C4-2B (cell line): Measurements from ENCODE around the gene MIGA2.

Experiments used
- H3K27ac ChIP-seq: fragments of 450-650 bp; 2 replicates; pipeline ENCODE4 v1.5.1; 2017
- CTCF ChIP-seq: fragments of 450-650 bp; conservative IDR thresholded peaks from 2 replicates; pipeline ENCODE4 v1.5.1; 2017; ENCODE audit warnings: mild to moderate bottlenecking
- ZFX ChIP-seq: fragments of 450-650 bp; IDR thresholded peaks from 2 replicates; pipeline ENCODE4 v1.6.1; 2017

Gene MIGA2, protein sequence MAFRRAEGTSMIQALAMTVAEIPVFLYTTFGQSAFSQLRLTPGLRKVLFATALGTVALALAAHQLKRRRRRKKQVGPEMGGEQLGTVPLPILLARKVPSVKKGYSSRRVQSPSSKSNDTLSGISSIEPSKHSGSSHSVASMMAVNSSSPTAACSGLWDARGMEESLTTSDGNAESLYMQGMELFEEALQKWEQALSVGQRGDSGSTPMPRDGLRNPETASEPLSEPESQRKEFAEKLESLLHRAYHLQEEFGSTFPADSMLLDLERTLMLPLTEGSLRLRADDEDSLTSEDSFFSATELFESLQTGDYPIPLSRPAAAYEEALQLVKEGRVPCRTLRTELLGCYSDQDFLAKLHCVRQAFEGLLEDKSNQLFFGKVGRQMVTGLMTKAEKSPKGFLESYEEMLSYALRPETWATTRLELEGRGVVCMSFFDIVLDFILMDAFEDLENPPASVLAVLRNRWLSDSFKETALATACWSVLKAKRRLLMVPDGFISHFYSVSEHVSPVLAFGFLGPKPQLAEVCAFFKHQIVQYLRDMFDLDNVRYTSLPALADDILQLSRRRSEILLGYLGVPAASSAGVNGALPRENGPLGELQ

DNA sequence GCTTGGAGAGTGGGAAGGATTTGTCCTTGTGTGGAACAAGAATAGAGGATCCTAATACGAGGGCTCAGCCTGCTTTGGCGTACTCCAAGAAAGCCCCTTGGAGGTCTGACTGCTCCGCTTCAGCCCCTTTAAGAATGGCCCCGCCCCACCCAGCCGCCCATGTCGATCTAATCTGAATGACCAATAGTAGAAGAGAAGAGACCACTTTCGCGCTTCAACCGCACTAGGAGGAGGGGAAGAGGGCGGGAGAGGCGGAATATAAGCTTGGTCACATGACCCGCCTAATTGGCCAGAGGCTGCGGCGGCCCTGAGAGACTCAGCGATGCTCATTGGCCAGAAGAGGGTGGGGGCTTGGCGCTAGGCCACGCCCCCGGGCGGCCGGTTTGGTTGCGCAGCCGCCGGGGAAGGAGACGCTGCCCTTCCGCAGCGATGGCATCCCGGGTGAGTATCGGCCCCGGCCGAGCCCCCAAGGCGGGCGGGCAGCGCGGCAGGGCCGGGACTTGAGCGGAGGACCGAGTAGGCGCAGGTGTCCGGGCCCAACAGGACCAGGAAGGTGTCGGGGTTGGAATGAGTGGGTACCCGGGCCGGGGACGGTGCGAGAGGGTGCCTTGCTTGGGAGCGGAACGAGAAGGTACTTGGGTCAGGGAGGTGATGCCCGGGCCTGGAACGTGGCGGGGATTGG, at the start of gene MIGA2:
Gene MIGA2, plus strand, starts transcription at position 386 of the 682 bp plus-strand sequence. CDS start 3,969 bp downstream, outside the sequence.
- TF ChIP-seq CTCF (no peak), ZFX (no peak; the same call in 1 of the 2 replicates)
- peak within 1 kb of the TSS; percentile 77 for H3K27ac ChIP-seq

GRCh38 chr9:128986671-128987070, 49.8 kb upstream of the MIGA2 start:
- no peak for TF ChIP-seq ZFX
- TF ChIP-seq CTCF, result no peak
- H3K27ac ChIP-seq, result no peak overlapping the region

DNA sequence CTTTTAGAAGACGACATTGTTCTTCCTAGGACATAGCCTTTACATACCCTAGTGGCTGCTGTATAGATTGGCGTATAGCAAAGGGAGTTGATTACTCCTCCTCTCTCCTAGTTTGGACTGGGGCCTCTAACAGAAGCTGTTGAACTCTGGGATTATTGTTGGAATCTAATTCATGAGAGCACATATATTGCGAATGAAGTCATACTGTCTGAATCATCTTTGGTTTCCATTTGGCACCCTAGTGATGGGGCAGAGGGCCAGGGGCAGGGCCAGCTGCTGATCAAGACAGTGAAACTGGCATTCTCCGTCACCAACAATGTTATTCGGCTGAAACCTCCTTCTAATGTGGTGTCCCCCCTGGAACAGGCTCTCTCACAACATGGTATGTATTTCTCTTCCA, 48.6 kb upstream of the MIGA2 start:
- TF ChIP-seq ZFX (no peak), CTCF (no peak)

GRCh38 chr9:128992995-128993394, 43.4 kb upstream of the MIGA2 start:
- H3K27ac ChIP-seq, result no peak overlapping the region
- TF ChIP-seq CTCF (no peak; the same call in 1 of the 2 replicates), ZFX (no peak)

More for the DNA sequence above, 48.6 kb upstream of the MIGA2 start:
- no peak overlapping the region for H3K27ac ChIP-seq

- TF ChIP-seq CTCF (no peak), ZFX (no peak)
- no peak overlapping the region for H3K27ac ChIP-seq
Measured at GRCh38 chr9:128995791-128996190, 40.6 kb upstream of the MIGA2 start.

DNA sequence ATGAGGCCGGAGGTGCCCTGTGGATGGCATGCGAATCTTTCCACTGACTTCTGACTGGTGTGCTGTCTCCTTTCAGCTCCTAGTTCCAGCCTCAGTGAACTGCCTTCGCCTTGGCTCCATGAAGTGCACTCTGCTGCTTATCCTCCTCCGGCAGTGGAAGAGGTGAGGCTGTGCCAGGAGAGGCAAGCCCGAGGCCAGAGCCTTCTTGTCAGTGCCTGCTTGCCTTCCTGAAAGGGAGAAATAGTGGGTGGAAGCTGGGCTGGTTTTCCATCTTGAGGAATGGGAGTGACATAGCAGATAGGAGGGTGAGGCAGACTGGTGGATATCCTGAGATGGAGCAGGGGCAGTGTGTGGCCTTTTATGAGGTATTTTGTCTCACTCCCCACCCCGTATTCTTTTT, 38.0 kb upstream of the MIGA2 start:
- H3K27ac ChIP-seq, result no peak overlapping the region
- no peak for TF ChIP-seq CTCF
- TF ChIP-seq ZFX, result no peak
